Transverse colon (tissue), 4 donors: ENCODE results near the gene OR13D1. TPM values are rescaled to one million over a fixed set of nuclear protein-coding genes. Genes with fewer than 3 reads are reported as not detected.
"Not testable (repeated sequence)": the region's sequence is repeated elsewhere in the genome, so short reads cannot be mapped to it uniquely, and the experiment has no call there.

Experiments
- DNase-seq: peaks from one replicate; pipeline ENCODE4 v3.0.0-alpha.2; 2019
- H3K27ac ChIP-seq, 4 donors: fragments of 200-600 bp; sonication (generic); 2 replicates each; pipeline ENCODE4 v1.5.1; 2016 to 2018; ENCODE audit warnings: inconsistent platforms in 4 of 4
- H3K27me3 ChIP-seq: fragments of 200-600 bp; sonication (generic); 2 replicates; pipeline ENCODE4 v1.5.1; 2017; ENCODE audit warnings: inconsistent platforms
- H3K36me3 ChIP-seq, 4 donors: fragments of 200-600 bp; sonication (generic); 2 replicates each; pipeline ENCODE4 v1.5.1; 2017 to 2019; ENCODE audit warnings: inconsistent platforms in 4 of 4
- H3K4me1 ChIP-seq, 4 donors: fragments of 200-600 bp; sonication (generic); 2 replicates each; pipeline ENCODE4 v1.5.1; 2017 to 2020; ENCODE audit warnings: inconsistent platforms in 4 of 4
- H3K4me3 ChIP-seq, 4 donors: fragments of 200-600 bp; sonication (generic); 1 replicate in 1 of 4; 2 replicates in 3 of 4; pipeline versions ENCODE4 v1.5.1 to v1.6.1; 2017 to 2019; ENCODE audit warnings: inconsistent platforms in 4 of 4
- H3K9me3 ChIP-seq, 2 donors: fragments of 200-600 bp; sonication (generic); 2 replicates each; pipeline ENCODE4 v1.5.1; 2017 to 2019; ENCODE audit warnings: inconsistent platforms in 2 of 2
- CTCF ChIP-seq, 5 experiments: fragments of 200-600 bp in 3 of 5; fragments of 450-650 bp in 2 of 5; sonication (generic) in 3 of 5; IDR thresholded peaks; 1 replicate in 2 of 5; 2 replicates in 3 of 5; pipeline ENCODE4 v1.5.1; 2016 to 2017; ENCODE audit warnings: antibody characterized with exemption in 5 of 5, inconsistent platforms in 3 of 5, mild to moderate bottlenecking in 2 of 5, moderate library complexity in 1 of 5
- EP300 ChIP-seq: sonication (generic); formaldehyde crosslinking; IDR thresholded peaks from one replicate; pipeline ENCODE4 v1.6.1; 2017; ENCODE audit warnings: antibody characterized with exemption, low read depth
- POLR2A ChIP-seq: fragments of 450-650 bp; IDR thresholded peaks from one replicate; pipeline ENCODE4 v1.6.1; 2016; ENCODE audit warnings: antibody characterized with exemption, mild to moderate bottlenecking, moderate library complexity
- POLR2AphosphoS5 ChIP-seq, 3 donors: sonication (generic); formaldehyde crosslinking; IDR thresholded peaks; one replicate each; pipeline ENCODE4 v1.6.1; 2016; ENCODE audit warnings: antibody characterized with exemption in 3 of 3
- WGBS, 2 donors: methylation state at CpG; one replicate each; pipeline ENCODE4 v1.1.5; 2018; ENCODE audit warnings: low coverage in 1 of 2; 5-methylcytosine and 5-hydroxymethylcytosine counted together
- in situ Hi-C, 4 donors: fragments of 200-750 bp; cut with MboI; loops; one replicate each; pipeline versions ENCODE4 v1.15.0 to v1.15.1; 2017; ENCODE audit warnings: low sequenced_read_pairs in 3 of 4, low pct_ligation_motif_present in 1 of 4, low pct_unique_long_range_greater_than_20kb in 1 of 4
- intact Hi-C: fragments of 100-400 bp; cut with DNase I; formaldehyde crosslinking; loops from one replicate; pipeline ENCODE4 v1.15.1; 2023; ENCODE audit warnings: low total_unique reads
- total RNA-seq, 4 donors: library from RNA; depleted of rRNA; stranded (reverse); fragments of >200 nt; gene quantifications; one replicate each; pipeline ENCODE4 v1.1.0, GENCODE V29; 2016

The OR13D1 gene
- total RNA-seq, 4 donors from 2014 or later: not detected

GRCh38 chr9:104686081-104686480 lies 8.2 kb upstream of the OR13D1 start:
- Histone ChIP-seq H3K27me3 (no peaks in the 10 kb centered on the region), H3K4me3 (no peak overlapping the region), H3K9me3 (no peaks in the 10 kb centered on the region), H3K4me1 (no peaks in the 10 kb centered on the region), H3K36me3 (no peaks in the 10 kb centered on the region), H3K27ac (no peak overlapping the region)
- in situ Hi-C loops (no loop called here), intact Hi-C loops (no loop called here)
- no peak for DNase-seq
- TF ChIP-seq POLR2AphosphoS5 (IDR thresholded peaks at IDR 0.05) (no peak), POLR2A (no peak), CTCF (IDR thresholded peaks at IDR 0.05) (no peak), EP300 (no peak)
- 41 to 46% methylated on average over 2 of the region's 2 CpGs for WGBS, 2 donors

GRCh38 chr9:104700306-104700705 lies 6.0 kb downstream of the OR13D1 start:
- no peak for DNase-seq
- no peaks in the 10 kb centered on the region for H3K27me3 ChIP-seq
- intact Hi-C loops: no loop called here
- no peaks in the 10 kb centered on the region for H3K36me3 ChIP-seq
- no peak for TF ChIP-seq POLR2A
- TF ChIP-seq CTCF (IDR thresholded peaks at IDR 0.05): no peak
- no peak for TF ChIP-seq EP300
- TF ChIP-seq POLR2AphosphoS5 (IDR thresholded peaks at IDR 0.05): no peak
- H3K9me3 ChIP-seq: no peaks in the 10 kb centered on the region
- no peak overlapping the region for H3K4me3 ChIP-seq
- H3K4me1 ChIP-seq: no peaks in the 10 kb centered on the region
- in situ Hi-C loops: no loop called here
- WGBS, 2 donors: 89 to 93% methylated on average over 2 to 3 of the region's 3 CpGs
- H3K27ac ChIP-seq: no peak overlapping the region

GRCh38 chr9:104708737-104709136 lies 14.4 kb downstream of the OR13D1 start:
- H3K27ac ChIP-seq, DNase-seq, intact Hi-C loops, H3K9me3 ChIP-seq, in situ Hi-C loops, H3K4me3 ChIP-seq, H3K36me3 ChIP-seq, H3K4me1 ChIP-seq, H3K27me3 ChIP-seq: not testable (repeated sequence)
- WGBS, 2 donors: 63 to 66% methylated on average over 1 of the region's 1 CpG

GRCh38 chr9:104711604-104712003 lies 17.3 kb downstream of the OR13D1 start:
- intact Hi-C loops (no loop called here), in situ Hi-C loops (no loop called here)
- H3K36me3 ChIP-seq: no peaks in the 10 kb centered on the region
- no peaks in the 10 kb centered on the region for H3K27me3 ChIP-seq
- no peak for DNase-seq
- no peak overlapping the region for H3K4me3 ChIP-seq
- H3K27ac ChIP-seq: no peak overlapping the region
- no peak for TF ChIP-seq POLR2A
- TF ChIP-seq CTCF (IDR thresholded peaks at IDR 0.05): no peak
- H3K9me3 ChIP-seq: no peaks in the 10 kb centered on the region
- 60 to 77% methylated on average over 1 to 4 of the region's 4 CpGs for WGBS, 2 donors
- H3K4me1 ChIP-seq: no peaks in the 10 kb centered on the region

GRCh38 chr9:104725014-104725413 lies 30.7 kb downstream of the OR13D1 start:
- intact Hi-C loops (no loop called here), in situ Hi-C loops (no loop called here)
- TF ChIP-seq EP300 (no peak), POLR2A (no peak), POLR2AphosphoS5 (IDR thresholded peaks at IDR 0.05) (no peak), CTCF (IDR thresholded peaks at IDR 0.05) (no peak)
- DNase-seq: no peak
- H3K4me3 ChIP-seq: no peak overlapping the region
- no peaks in the 10 kb centered on the region for H3K27me3 ChIP-seq
- H3K4me1 ChIP-seq: no peaks in the 10 kb centered on the region
- WGBS, 2 donors: 85% methylated on average over 5 of the region's 5 CpGs; no CpG with 5 or more reads in 1 of the 2 donors
- no peaks in the 10 kb centered on the region for H3K9me3 ChIP-seq
- no peak overlapping the region for H3K27ac ChIP-seq
- H3K36me3 ChIP-seq: no peaks in the 10 kb centered on the region
